NOMO-1 (cell line): ENCODE results near the gene RAB31.

Source experiments
- DNase-seq, 2 experiments: peaks; one replicate each; lab custom pipeline; 2025; ENCODE audit not compliant: unreplicated experiment in 2 of 2; lab: John Stamatoyannopoulos, UW

The RAB31 gene

GRCh38 chr18:9902264-9902663 is 194.2 kb downstream of the RAB31 start:
- peak in 1 of 2 experiments; percentile 16 for DNase-seq

- no peak for DNase-seq
These were observed 194.7 kb downstream of the RAB31 start for GRCh38 chr18:9902832-9903231.

GRCh38 chr18:9905401-9905922 is 197.4 kb downstream of the RAB31 start:
- DNase-seq: peak; percentile 37 to 55

GRCh38 chr18:9906481-9906880 is 198.4 kb downstream of the RAB31 start:
- peak; percentile 12 to 69 for DNase-seq

- DNase-seq: no peak
These were observed 199.8 kb downstream of the RAB31 start for GRCh38 chr18:9907867-9908266.

- DNase-seq: no peak
These were observed 202.0 kb downstream of the RAB31 start for GRCh38 chr18:9910071-9910470.

GRCh38 chr18:9910661-9911060 is 202.6 kb downstream of the RAB31 start:
- DNase-seq: peak; percentile 78 to 89

GRCh38 chr18:9911226-9911625 is 203.1 kb downstream of the RAB31 start:
- no peak for DNase-seq
